ENCODE data around the gene TUBA4A.

GRCh38 chr2:219292616-219293015 lies 38.9 kb upstream of the TUBA4A start:
- TF ChIP-seq TAF1 (IDR thresholded peaks at IDR 0.05; ENCODE audit: borderline replicate concordance, low read depth, low read length) (no peak), POLR2A (IDR thresholded peaks at IDR 0.05; ENCODE audit: low read depth, low read length) (no peak), POLR2AphosphoS5 (IDR thresholded peaks at IDR 0.05; ENCODE audit: low read depth, low read length) (no peak)

Data from GM12892 (cell line).